HG03064 (cell line): ENCODE results near the gene CLDND1.

ENCODE experiments used
- ATAC-seq: cut with Tn5 transposase; IDR thresholded peaks from one replicate; pipeline ENCODE4 v1.9.1; 2021; ENCODE audit warnings: low read depth; ENCODE audit not compliant: unreplicated experiment

The CLDND1 gene

DNA sequence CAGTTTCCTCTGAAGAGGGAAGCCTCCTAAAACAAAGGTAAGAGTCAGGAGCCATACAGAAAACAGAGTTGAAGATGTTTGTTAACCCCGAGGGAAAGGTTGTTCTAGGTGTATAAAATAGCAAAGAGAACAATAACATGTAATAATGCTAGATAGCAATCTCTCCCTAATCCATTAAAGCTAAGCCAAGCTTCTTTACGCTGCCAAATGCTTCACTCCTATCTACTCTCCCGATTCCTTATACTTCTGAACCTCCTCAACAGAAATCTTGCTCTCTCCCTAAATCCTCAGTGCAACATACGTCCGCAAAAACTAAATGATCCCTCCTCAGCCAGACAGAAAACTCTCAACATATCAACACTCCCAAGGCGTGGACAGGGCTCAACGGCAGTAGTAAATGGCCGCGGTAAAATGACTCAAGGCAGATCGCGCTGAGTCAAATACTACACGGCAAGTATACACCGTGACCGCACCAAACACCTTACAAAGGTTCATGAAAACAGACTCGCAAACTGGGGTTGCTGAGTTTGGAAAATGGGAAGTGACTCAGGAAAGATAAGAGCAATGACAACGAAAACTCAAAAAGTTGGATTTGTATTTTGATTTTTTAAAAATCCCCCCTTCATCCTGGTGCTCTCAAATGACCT lies 682 bp downstream of the CLDND1 start:
- ATAC-seq: peak; percentile 37

DNA sequence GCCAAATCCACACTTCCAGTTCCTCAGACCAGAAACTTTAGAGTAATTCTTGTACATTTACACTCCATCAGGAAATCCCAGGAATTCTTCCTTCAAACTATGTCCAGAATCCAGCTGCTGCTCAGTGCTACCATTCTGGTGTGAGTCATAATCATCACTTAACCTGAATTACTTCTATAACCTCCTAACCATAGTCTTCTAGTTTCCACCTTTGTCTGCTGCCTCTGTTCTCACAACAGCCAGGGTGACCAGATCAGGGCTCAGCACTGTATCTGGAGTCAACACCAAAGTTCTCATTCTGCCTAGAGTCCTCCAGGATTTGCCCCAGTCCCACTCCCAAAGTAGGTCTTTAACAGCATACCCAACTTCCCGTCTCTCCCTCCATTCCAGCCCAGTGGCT lies 3.4 kb downstream of the CLDND1 start:
- ATAC-seq: no peak

DNA sequence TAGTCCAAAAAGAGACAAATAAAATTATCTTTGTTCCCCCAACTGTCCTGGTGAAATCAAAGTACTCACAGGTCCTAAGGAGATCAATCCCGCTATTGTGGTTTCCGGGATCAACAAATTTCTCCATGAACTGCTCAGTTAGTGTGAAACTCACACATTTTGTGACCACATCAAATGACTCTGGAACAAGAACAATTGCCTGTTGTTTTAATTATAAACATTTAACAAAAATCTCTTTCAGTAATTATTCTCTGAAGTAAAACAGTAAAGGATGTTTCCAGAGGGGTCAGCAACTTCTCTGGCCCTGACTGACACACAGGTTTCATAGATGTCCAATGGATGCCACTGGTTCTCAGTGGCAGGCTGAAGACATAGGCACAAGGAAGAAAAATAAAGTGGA lies 3.9 kb downstream of the CLDND1 start:
- no peak for ATAC-seq

DNA sequence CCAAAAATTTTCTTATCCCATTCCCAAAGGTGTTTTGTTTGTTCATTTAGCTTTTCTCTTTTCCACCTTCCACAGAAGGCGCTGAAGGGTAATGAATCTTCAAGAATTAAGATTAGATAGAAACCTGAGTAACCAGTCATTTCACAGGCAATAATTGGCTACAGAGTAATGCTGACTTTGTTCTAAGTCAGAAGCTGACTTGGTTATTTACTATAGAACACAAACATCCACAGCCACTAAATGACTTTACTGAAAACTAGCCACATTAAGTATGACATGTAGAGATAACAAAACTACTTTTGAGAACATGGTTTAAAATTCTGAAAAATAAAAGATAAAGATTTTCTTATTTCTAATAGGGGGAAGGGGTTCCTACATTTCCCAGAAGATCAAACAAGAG lies 7.8 kb downstream of the CLDND1 start:
- ATAC-seq: no peak

DNA sequence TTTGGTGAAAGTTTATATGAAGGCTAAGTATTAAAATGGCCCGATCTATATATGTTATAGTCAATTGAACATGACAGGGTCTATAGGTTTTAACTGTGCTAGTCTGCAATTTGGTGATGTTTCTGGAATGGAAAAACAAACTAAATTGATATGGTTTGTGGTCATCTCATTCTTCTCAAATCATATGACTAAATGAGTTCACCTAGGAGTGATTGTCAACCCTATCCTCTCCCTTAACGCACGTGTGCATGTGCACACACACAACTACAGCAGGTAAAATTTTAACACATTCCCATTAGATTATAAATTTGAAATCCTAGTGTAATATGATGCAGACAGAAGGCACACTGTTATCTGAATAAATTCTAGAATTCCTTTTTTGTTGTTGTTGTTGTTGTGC lies 9.0 kb downstream of the CLDND1 start:
- no peak for ATAC-seq

DNA sequence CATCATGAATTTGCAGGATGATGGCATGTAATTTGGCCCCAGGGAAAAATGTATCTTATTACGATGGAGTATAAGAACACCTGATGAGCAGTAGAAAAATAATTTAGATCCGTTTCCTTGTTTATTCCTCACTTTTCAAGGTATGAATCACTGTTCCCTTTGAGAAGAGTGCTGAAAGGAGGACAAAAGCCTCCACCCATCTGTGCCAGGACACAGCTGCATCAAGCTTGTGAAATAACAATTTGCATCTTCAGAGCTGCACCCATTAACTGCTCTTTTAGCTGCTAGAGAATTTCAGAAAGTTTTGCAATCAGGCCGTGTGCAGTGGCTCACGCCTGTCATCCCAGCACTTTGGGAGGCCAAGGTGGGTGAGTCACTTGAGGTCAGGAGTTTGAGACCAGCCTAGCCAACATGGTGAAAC lies 9.6 kb downstream of the CLDND1 start:
- ATAC-seq: no peak

DNA sequence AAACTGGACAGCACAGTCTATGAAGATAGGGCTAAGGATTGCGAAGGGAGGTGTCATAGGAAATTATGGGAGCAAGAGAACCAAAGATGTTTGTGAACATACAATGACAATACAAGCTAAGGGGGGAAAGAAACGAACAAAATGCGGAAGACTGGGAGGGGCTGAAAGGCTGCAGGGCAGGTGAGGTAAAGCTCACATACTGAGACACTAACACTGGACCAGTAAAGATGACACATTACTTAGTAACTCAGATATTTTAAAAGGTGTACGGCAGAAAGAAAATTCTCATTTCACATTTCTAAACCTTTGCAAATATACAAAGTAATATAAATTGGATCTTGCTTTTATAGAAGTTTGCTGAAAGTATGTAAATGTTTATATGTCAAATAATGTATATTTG lies 10.1 kb downstream of the CLDND1 start:
- ATAC-seq: no peak

DNA sequence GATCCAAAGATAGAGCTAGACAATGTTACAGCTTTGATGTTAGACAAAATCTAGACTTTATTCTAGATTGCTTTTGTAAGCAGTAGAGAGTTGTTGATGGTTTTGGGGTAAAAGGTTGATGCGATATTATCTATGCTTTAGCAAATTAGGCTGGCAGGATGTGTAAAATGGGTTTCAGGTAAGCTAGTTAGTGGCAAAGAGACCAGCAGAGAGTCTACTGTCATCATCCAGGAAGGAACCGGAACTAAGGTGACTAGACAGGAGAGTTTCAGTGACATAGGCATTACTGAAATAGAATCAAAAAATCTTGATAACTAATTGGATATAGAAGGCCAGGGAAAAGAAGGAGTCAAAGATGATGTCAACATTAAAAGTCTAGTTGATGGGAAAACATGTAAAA lies 14.1 kb downstream of the CLDND1 start:
- ATAC-seq: no peak

DNA sequence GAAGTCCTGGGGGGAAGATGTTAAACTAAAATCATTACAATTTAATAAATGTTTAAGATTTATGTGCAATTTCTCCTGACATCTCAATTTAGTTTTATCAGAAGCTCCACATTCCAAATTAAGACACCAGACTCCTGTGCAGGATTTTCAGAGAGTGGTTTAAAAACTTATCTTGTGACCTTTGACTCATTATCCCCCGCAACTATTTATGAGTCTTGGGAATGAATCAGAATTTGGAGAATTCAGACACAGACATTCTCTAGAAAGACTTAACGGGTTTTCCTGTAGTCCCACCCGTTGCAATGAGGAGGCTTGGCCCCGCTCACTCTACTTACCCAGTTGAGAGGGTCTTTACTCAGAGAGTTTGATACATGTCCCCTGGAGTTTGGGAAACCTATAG lies 18.2 kb downstream of the CLDND1 start:
- no peak for ATAC-seq

DNA sequence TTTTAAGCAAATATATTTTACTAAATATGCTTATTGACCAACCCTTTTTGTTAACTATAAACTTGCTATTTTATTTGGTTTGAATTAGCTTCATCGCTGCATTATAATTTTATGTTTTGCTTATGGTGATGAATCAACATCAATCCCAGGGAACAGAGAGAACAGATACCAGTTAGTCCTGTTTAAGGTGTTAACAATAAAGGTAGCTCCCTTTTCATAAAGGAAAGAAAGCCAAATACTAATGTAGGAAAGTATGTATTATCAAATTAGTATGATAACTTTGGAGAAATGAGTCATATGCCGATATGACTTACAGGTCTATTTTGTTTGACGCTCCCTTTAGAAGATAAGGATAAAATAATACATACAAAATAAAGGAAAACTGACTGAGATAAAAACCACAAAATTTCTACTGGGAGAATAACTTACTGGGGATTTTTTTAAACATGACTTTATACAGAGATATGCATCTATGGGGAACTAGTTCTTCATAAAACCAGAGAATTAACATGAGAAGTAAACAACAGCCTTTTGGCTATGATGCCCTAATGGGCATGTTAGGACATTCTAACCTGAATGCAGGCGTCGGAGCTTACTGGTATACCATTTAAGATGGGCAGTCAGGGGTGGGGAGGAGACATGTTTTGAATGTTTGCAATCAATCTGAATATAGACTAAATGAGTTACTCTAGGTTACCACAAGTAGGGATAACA lies 20.7 kb downstream of the CLDND1 start:
- ATAC-seq: no peak

DNA sequence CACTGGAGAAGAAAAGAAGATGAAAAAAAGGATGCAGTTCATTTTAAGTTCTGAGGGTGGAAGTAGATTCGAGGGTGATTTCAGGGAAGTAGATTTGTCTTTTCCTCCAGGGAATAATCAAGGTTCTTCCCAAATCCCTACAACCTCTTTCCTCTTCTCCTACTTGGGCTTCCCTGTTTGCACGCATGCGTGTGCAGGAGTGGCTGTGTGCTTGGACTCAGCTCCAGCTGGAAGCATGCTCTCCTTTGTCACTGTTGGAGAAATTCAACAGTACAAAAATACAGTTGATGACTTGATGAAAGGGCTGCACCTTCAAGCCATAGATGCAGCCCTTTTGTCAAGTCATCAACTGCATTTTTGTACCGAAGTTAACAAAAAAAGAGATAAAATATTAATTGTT lies 21.4 kb downstream of the CLDND1 start:
- no peak for ATAC-seq

DNA sequence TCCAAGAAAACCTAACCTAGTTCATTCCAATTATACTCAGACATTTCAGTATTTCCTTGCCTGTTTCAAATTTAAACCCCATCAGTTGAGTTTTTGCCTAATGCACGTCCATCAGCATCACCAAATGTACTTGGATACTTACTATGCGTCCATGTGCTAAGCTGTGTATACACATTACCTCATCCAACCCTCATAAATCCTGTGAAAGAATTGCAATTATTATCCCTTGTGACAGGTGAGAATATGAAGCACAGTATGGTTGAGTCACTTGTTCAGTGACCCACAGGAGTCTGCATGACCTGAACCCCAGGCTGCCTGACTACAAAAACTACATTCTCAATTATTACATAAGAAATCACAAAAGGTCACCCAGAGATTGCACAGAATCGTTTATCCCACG lies 22.7 kb downstream of the CLDND1 start:
- ATAC-seq: no peak

DNA sequence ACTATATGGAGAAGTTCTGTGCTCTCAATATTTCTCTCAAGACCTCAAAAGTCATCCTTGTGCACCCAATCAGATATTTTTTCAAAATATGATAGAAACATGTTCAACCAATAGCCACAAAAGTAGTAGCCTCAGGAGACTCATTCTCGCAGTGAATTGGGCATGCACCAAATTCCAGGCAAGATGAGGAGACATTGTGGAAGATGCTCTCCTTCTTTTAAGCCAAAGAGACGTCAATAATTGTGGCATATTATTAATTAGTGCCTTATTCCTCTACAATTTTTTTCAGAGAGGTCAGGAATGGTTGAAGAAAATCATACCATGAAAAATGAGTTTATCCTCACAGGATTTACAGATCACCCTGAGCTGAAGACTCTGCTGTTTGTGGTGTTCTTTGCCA lies 25.3 kb downstream of the CLDND1 start, which contains the start of gene OR5K2:
OR5K2 (plus strand) TSS at position 301 of the 400 bp plus-strand sequence; CDS start at position 301, 0 bp downstream.
- no peak for ATAC-seq

DNA sequence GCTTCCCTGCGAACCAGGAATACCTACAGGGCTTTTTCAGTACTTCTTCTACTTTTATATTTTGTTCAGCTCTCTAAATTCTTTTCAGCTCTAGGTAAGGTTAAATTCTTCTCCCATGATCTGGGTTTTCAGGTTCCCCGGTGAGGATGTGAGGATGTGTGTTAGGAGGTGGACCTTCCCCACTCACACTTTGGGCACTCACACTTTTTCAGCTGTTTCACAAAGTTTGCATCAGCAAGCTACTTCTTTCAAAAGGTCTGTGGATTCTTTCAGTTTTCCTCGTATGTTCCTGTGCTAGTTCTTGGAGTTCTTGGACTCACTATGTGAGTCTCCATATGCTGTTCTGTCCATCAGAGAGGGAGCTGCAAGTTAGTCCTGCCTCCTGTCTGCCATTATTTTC lies 39.1 kb downstream of the CLDND1 start:
- ATAC-seq: no peak

DNA sequence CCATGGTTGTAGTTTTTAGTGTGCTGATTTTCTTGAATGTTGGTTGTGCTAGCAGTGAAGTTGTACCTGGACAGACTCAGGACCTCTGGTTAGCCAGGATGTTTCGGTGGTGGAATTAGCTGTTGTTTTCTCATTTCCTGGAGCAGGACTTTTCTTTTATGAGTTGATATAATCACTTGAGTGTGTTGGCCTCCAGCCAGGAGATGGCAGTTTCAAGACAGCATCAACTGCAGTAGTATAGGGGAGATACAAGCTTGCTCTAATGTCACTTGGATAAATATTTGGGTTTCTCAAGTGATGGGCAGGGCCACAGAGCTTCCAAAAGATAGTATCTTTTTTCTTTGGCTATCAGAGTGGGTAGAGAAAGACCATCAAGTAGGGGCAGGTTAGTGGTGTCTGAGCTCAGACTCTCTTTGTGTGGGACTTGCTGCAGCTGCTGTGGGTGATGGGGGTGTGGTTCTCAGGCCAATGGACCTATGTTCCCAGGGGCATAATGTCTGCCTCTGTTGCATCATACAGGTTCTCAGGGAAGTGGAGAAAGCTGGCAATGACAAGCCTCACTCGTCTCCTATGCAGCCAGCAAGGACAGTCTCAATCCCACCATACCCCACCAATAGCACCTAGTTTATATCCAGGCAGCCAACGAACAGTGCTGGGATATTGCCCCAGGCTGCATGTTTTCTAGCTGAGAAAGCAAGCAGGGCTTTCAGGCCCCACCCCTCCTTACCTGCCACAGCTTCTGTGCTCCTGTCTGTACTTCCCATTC lies 39.8 kb downstream of the CLDND1 start:
- no peak for ATAC-seq
